ENCODE data around the gene SLC38A8.
A peak's percentile ranks its signal among the peaks of the same experiment; 100 is the strongest.

SLC38A8 gene

GRCh38 chr16:84068041-84068440 is 25.4 kb upstream of the SLC38A8 start:
- DNase-seq = no peak

- DNase-seq = no peak
Measured at GRCh38 chr16:84067640-84068039, 25.0 kb upstream of the SLC38A8 start.

GRCh38 chr16:84065536-84066132 is 23.0 kb upstream of the SLC38A8 start:
- DNase-seq = peak; percentile 43

- DNase-seq = no peak
Measured at GRCh38 chr16:84063980-84064379, 21.4 kb upstream of the SLC38A8 start.

GRCh38 chr16:84062734-84063640 is 20.4 kb upstream of the SLC38A8 start:
- DNase-seq = peak; percentile 61

GRCh38 chr16:84061236-84061819 is 18.7 kb upstream of the SLC38A8 start:
- no peak for DNase-seq

GRCh38 chr16:84059946-84060901 is 17.6 kb upstream of the SLC38A8 start:
- DNase-seq = no peak

GRCh38 chr16:84059111-84059510 is 16.5 kb upstream of the SLC38A8 start:
- no peak for DNase-seq

GRCh38 chr16:84058664-84059063 is 16.1 kb upstream of the SLC38A8 start:
- no peak for DNase-seq

GRCh38 chr16:84058211-84058610 is 15.6 kb upstream of the SLC38A8 start:
- DNase-seq = no peak

GRCh38 chr16:84056933-84057332 is 14.3 kb upstream of the SLC38A8 start:
- no peak for DNase-seq

GRCh38 chr16:84055801-84056634 is 13.4 kb upstream of the SLC38A8 start:
- no peak for DNase-seq

- DNase-seq = peak; percentile 35
Measured at GRCh38 chr16:84055366-84055765, 12.8 kb upstream of the SLC38A8 start.

- DNase-seq = no peak
Measured at GRCh38 chr16:84054916-84055315, 12.3 kb upstream of the SLC38A8 start.

GRCh38 chr16:84054271-84054670 is 11.7 kb upstream of the SLC38A8 start:
- no peak for DNase-seq

GRCh38 chr16:84053237-84053636 is 10.6 kb upstream of the SLC38A8 start:
- DNase-seq = no peak

- no peak for DNase-seq
Measured at GRCh38 chr16:84052071-84052622, 9.6 kb upstream of the SLC38A8 start.

- no peak for DNase-seq
Measured at GRCh38 chr16:84050316-84050715, 7.7 kb upstream of the SLC38A8 start.

- no peak for DNase-seq
Measured at GRCh38 chr16:84049403-84050060, 6.9 kb upstream of the SLC38A8 start.

GRCh38 chr16:84048871-84049270 is 6.3 kb upstream of the SLC38A8 start:
- DNase-seq = no peak

GRCh38 chr16:84048270-84048669 is 5.7 kb upstream of the SLC38A8 start:
- no peak for DNase-seq

Measured in NCI-H1694 treated with DMSO at 0.1 percent for 48 hours (cell line).